ENCODE results near the gene YES1. TPM values are rescaled to one million over a fixed set of nuclear protein-coding genes. Genes with fewer than 3 reads are reported as not detected.

The YES1 gene
- total RNA-seq, 1 donor from 2014 or later = 56.0 TPM

DNA sequence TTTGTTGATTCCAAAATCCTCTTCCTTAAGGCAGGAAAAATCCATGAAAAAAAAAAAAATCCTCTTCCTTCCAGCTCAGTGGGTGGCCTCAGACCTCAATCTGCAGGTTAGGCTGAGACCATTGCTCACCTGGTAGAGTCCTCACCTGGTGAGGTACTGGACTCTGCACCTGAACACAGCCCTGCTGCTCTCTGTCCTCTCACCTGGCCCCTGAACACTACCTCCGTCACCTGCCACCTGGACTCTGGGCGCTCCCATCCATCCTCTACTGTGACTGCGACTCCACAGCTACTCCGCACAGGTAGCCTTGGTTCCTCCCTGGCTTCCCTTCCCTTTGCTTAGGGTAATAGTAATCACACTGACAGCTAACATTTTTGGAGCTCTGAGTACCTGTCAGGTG is 132.5 kb downstream of the YES1 start:
- Histone ChIP-seq H3K4me1 (no peaks in the 10 kb centered on the region), H3K27ac (no peak overlapping the region), H3K9me3 (no peaks in the 10 kb centered on the region), H3K27me3 (no peaks in the 10 kb centered on the region), H3K4me3 (no peak overlapping the region), H3K36me3 (peaks cover 53% of the 10 kb centered on the region)
- TF ChIP-seq, protein P1, sequence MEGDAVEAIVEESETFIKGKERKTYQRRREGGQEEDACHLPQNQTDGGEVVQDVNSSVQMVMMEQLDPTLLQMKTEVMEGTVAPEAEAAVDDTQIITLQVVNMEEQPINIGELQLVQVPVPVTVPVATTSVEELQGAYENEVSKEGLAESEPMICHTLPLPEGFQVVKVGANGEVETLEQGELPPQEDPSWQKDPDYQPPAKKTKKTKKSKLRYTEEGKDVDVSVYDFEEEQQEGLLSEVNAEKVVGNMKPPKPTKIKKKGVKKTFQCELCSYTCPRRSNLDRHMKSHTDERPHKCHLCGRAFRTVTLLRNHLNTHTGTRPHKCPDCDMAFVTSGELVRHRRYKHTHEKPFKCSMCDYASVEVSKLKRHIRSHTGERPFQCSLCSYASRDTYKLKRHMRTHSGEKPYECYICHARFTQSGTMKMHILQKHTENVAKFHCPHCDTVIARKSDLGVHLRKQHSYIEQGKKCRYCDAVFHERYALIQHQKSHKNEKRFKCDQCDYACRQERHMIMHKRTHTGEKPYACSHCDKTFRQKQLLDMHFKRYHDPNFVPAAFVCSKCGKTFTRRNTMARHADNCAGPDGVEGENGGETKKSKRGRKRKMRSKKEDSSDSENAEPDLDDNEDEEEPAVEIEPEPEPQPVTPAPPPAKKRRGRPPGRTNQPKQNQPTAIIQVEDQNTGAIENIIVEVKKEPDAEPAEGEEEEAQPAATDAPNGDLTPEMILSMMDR (IDR thresholded peaks at IDR 0.05) = no peak
- ATAC-seq (no peak), DNase-seq (no peak)
- intact Hi-C loops (cut with DNase I) = no loop called here

DNA sequence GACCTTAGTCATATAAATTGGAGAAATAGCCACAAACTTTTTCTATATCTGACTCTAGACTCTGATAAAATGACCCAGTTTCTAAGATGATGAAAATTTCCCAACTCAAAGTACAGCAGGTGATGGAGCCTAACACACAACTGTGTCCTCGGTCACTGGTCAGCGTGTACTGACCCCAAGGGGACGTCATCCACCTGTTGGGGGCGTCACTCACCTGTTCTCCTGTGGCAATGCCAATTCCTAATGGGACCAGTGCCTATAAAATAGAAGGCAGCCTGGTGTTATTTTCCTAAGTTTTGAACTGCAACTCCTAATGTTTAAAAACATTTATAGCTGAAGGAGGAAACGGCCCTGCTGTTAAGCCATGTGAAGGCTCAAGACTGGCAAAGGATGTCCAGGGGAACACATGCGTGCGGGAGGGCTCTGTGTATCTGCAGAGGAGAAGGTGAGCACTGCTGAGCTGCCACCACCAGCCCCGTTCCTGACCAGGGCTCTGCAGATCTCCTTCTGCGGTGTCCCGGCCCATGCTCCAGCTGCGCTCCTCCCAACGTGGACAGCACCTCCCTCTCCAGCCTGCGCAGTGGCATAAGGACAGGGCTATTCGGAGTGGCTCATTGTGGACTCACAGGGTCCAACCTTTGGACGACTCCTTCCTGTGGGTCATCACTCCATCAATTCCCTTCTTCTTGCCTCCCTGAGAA is 133.4 kb downstream of the YES1 start:
- TF ChIP-seq, protein P1 (IDR thresholded peaks at IDR 0.05) = no peak
- Histone ChIP-seq H3K36me3 (peaks cover 62% of the 10 kb centered on the region), H3K4me3 (no peak overlapping the region), H3K9me3 (no peaks in the 10 kb centered on the region), H3K27ac (no peak overlapping the region), H3K27me3 (no peaks in the 10 kb centered on the region), H3K4me1 (no peaks in the 10 kb centered on the region)
- DNase-seq = no peak
- no peak for ATAC-seq
- intact Hi-C loops (cut with DNase I) = no loop called here

GRCh38 chr18:677951-678381 is 134.1 kb downstream of the YES1 start:
- H3K4me3 ChIP-seq = no peak overlapping the region
- intact Hi-C loops (cut with DNase I) = no loop called here
- no peaks in the 10 kb centered on the region for H3K27me3 ChIP-seq
- TF ChIP-seq, protein P1 (IDR thresholded peaks at IDR 0.05) = no peak
- peaks cover 62% of the 10 kb centered on the region for H3K36me3 ChIP-seq
- H3K27ac ChIP-seq = no peak overlapping the region
- H3K4me1 ChIP-seq = no peaks in the 10 kb centered on the region
- DNase-seq (no peak), ATAC-seq (no peak)
- H3K9me3 ChIP-seq = no peaks in the 10 kb centered on the region

DNA sequence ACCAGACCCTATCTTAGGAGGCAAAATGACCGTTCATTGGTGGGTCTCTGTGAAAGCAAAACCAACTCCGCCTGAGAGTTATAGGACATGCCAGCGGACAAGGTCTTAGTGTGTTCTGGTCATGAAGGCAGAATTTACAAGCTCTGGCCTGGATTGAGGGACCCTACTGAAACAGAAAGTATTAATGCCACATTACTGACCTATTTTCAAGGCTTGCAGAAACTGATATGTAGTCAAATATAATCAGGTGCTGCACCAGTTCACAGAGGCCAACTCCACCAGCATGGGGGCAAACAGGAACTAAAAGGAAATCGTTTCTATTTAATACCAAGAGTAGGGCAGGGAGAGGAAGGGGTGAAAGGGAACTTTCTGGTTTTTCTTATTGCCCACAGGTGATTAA is 134.9 kb downstream of the YES1 start:
- H3K36me3 ChIP-seq = peaks cover 65% of the 10 kb centered on the region
- no peak for DNase-seq
- intact Hi-C loops (cut with DNase I) = no loop called here

DNA sequence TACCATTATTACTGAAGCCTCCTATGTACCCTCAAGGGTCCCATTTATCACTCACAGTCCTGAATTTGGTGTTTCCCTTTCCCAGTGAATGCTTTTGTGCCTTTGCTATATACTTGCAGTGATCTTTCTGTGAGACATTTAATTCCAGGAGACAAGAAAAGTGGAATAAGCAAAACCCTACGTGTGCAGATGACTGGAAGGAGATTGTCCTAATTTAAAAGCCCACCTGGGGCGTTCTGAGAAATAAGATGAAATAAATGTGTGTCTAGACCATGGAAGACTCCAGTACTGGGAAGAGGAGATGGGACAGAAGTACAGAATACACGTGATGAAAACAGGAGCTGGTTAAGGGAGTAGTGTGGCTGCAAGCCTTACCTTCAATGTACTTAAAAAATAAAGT is 135.3 kb downstream of the YES1 start:
- intact Hi-C loops (cut with DNase I) = no loop called here

More for the DNA sequence above, 134.9 kb downstream of the YES1 start:
- Histone ChIP-seq H3K4me3 (no peak overlapping the region), H3K4me1 (no peaks in the 10 kb centered on the region), H3K9me3 (no peaks in the 10 kb centered on the region), H3K27ac (no peak overlapping the region), H3K27me3 (no peaks in the 10 kb centered on the region)
- TF ChIP-seq, protein P1 (IDR thresholded peaks at IDR 0.05) = no peak
- ATAC-seq = no peak

More for the DNA sequence above, 135.3 kb downstream of the YES1 start:
- Histone ChIP-seq H3K27me3 (no peaks in the 10 kb centered on the region), H3K36me3 (peaks cover 65% of the 10 kb centered on the region), H3K27ac (no peak overlapping the region), H3K4me1 (no peaks in the 10 kb centered on the region), H3K4me3 (no peak overlapping the region), H3K9me3 (no peaks in the 10 kb centered on the region)
- DNase-seq (no peak), ATAC-seq (no peak)
- TF ChIP-seq, protein P1 (IDR thresholded peaks at IDR 0.05) = no peak
